HG03196 (cell line): Measurements from ENCODE around the gene ARVCF.

Source experiments
- ATAC-seq: cut with Tn5 transposase; IDR thresholded peaks from one replicate; pipeline ENCODE4 v1.9.1; 2021; ENCODE audit not compliant: unreplicated experiment

ARVCF gene

GRCh38 chr22:20032407-20032991, 15.9 kb upstream of the ARVCF start:
- no peak for ATAC-seq

- ATAC-seq = no peak
Measured at GRCh38 chr22:20031732-20032406, 15.2 kb upstream of the ARVCF start.

GRCh38 chr22:20029550-20030225, 13.1 kb upstream of the ARVCF start:
- no peak for ATAC-seq

- ATAC-seq = no peak
Measured at GRCh38 chr22:20028855-20029549, 12.4 kb upstream of the ARVCF start.

GRCh38 chr22:20027966-20028854, 11.6 kb upstream of the ARVCF start:
- ATAC-seq = no peak

- ATAC-seq = no peak
Measured at GRCh38 chr22:20026996-20027601, 10.5 kb upstream of the ARVCF start.

GRCh38 chr22:20026204-20026908, 9.7 kb upstream of the ARVCF start:
- no peak for ATAC-seq

- no peak for ATAC-seq
Measured at GRCh38 chr22:20025401-20026203, 9.0 kb upstream of the ARVCF start.

- no peak for ATAC-seq
Measured at GRCh38 chr22:20024650-20025397, 8.2 kb upstream of the ARVCF start.

GRCh38 chr22:20024225-20024624, 7.6 kb upstream of the ARVCF start:
- no peak for ATAC-seq

GRCh38 chr22:20022978-20023613, 6.5 kb upstream of the ARVCF start:
- no peak for ATAC-seq

GRCh38 chr22:20022231-20022977, 5.8 kb upstream of the ARVCF start:
- ATAC-seq = no peak

GRCh38 chr22:20021196-20022181, 4.9 kb upstream of the ARVCF start:
- no peak for ATAC-seq

- peak; percentile 69 for ATAC-seq
Measured at GRCh38 chr22:20020533-20021195, 4.0 kb upstream of the ARVCF start, which contains the start of gene TANGO2. Gene TANGO2, plus strand, starts transcription at chr22:20021110. Its CDS starts 15,689 bp downstream, at chr22:20036799.
